ENCODE data around the gene NUDT8.

NUDT8 gene

DNA sequence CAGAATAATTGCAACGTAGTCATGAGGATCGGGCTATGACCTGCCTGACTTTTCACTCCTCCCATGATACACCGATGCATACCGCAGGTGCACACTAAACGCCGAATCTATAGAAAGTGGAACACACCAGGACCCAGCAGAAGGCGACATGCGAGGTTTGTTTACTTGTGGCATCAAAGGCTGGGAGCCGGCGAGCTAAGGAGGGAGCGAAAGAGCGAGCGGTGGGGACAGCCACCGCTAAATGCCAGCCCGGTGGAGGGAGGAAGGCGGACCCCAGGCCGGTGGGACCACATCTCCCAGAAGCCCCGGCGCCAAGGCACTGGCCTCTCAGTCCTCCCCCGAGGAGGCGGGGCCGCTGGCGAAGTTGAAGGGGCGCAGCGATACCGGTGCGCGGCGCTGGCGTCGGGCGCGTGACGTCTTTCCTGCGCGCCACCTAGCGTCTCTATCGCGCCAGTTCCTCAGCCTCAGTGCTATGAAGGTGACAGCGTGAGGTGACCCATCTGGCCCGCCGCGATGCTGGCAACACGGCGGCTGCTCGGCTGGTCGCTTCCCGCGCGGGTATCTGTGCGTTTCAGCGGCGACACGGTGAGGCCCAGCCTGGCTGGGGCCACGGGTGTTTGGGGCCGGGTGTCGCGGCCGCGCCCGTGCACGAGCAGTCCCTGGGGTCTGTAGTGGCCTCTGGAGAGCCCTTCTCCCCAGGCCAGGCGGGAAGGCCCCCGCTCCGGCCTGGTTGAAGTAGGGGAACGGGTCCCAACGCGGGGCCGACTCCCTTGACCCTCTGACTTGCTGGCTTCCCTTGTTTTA is 23.0 kb downstream of the NUDT8 start, which contains the start of gene NDUFV1:
Gene NDUFV1, plus strand, starts transcription at position 445 of the 804 bp plus-strand sequence. Its CDS starts 69 bp downstream, at position 514.
- Histone ChIP-seq H3K4me2 (ENCODE audit: low read depth, low read length, poor library complexity, severe bottlenecking) (peak within 1 kb of the TSS; percentile 87), H4K20me1 (ENCODE audit: insufficient read depth, low read length, poor library complexity, severe bottlenecking) (no peaks in the 10 kb centered on the region), H3K79me2 (ENCODE audit: insufficient read depth, low read length) (peaks cover 28% of the 10 kb centered on the region), H3K36me3 (ENCODE audit: insufficient read depth, low read length) (peaks cover 2% of the 10 kb centered on the region; the same call in 1 of the 2 replicates), H3K9me3 (ENCODE audit: insufficient read depth, low read depth, low read length) (peaks cover 5% of the 10 kb centered on the region; the same call in 1 of the 2 replicates), H3K9me2 (replicated peaks; ENCODE audit: low read depth, low read length) (no peaks in the 10 kb centered on the region), H2AFZ (ENCODE audit: low read length) (no peak within 1 kb of the TSS), H3K4me1 (ENCODE audit: insufficient read depth, low read length, poor library complexity, severe bottlenecking) (peaks cover 54% of the 10 kb centered on the region), H3K4me3 (ENCODE audit: low read length, poor library complexity, severe bottlenecking) (peak within 1 kb of the TSS; percentile 95), H3K9ac (ENCODE audit: low read depth, low read length, poor library complexity, severe bottlenecking) (peak within 1 kb of the TSS; percentile 86), H3K27me3 (ENCODE audit: insufficient read depth, low read length, poor library complexity, severe bottlenecking) (no peaks in the 10 kb centered on the region), H3F3A (ENCODE audit: low read depth) (peaks cover 2% of the 10 kb centered on the region; the same call in 1 of the 2 replicates)
- TF ChIP-seq EZH2phosphoT487 (IDR thresholded peaks at IDR 0.05; ENCODE audit: borderline replicate concordance): no peak
- TF ChIP-seq, protein P1, sequence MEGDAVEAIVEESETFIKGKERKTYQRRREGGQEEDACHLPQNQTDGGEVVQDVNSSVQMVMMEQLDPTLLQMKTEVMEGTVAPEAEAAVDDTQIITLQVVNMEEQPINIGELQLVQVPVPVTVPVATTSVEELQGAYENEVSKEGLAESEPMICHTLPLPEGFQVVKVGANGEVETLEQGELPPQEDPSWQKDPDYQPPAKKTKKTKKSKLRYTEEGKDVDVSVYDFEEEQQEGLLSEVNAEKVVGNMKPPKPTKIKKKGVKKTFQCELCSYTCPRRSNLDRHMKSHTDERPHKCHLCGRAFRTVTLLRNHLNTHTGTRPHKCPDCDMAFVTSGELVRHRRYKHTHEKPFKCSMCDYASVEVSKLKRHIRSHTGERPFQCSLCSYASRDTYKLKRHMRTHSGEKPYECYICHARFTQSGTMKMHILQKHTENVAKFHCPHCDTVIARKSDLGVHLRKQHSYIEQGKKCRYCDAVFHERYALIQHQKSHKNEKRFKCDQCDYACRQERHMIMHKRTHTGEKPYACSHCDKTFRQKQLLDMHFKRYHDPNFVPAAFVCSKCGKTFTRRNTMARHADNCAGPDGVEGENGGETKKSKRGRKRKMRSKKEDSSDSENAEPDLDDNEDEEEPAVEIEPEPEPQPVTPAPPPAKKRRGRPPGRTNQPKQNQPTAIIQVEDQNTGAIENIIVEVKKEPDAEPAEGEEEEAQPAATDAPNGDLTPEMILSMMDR (conservative IDR thresholded peaks at IDR 0.05; ENCODE audit: low read length): peak; percentile 36

DNA sequence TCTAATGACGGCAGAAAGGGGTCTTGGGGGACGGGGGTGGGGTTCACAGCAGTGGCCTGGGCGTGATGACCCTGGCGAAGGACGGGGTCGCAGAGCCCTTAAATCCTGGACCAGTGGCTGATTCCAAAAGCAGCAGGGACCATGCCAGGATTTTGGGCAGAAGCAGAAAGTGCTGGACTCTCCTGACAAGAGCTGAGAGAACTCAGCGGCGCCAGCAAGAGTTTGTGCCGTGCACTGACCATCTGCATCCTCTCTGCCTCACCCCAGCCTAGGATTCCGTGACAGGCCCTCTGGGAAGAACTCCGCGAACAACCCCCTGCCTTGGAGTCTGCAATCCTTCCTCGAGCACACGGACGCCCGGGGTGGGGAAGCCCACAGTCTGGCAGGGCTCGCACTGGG is 23.6 kb downstream of the NUDT8 start:
- peaks cover 60% of the 10 kb centered on the region for H3K4me1 ChIP-seq (ENCODE audit: insufficient read depth, low read length, poor library complexity, severe bottlenecking)
- peaks cover 5% of the 10 kb centered on the region; the same call in 1 of the 2 replicates for H3K9me3 ChIP-seq (ENCODE audit: insufficient read depth, low read depth, low read length)
- H3K36me3 ChIP-seq (ENCODE audit: insufficient read depth, low read length): peaks cover 2% of the 10 kb centered on the region; the same call in 1 of the 2 replicates
- no peak for TF ChIP-seq EZH2phosphoT487 (IDR thresholded peaks at IDR 0.05; ENCODE audit: borderline replicate concordance)
- H4K20me1 ChIP-seq (ENCODE audit: insufficient read depth, low read length, poor library complexity, severe bottlenecking): no peaks in the 10 kb centered on the region
- H3K4me2 ChIP-seq (ENCODE audit: low read depth, low read length, poor library complexity, severe bottlenecking): peak overlapping the region; percentile 87
- no peaks in the 10 kb centered on the region for H3K27me3 ChIP-seq (ENCODE audit: insufficient read depth, low read length, poor library complexity, severe bottlenecking)
- peaks cover 8% of the 10 kb centered on the region for H3F3A ChIP-seq (ENCODE audit: low read depth)
- peaks cover 28% of the 10 kb centered on the region for H3K79me2 ChIP-seq (ENCODE audit: insufficient read depth, low read length)
- H3K9ac ChIP-seq (ENCODE audit: low read depth, low read length, poor library complexity, severe bottlenecking): peak overlapping the region; percentile 77
- peak overlapping the region; percentile 95 for H3K4me3 ChIP-seq (ENCODE audit: low read length, poor library complexity, severe bottlenecking)
- no peak overlapping the region for H2AFZ ChIP-seq (ENCODE audit: low read length)
- no peaks in the 10 kb centered on the region for H3K9me2 ChIP-seq (replicated peaks; ENCODE audit: low read depth, low read length)

DNA sequence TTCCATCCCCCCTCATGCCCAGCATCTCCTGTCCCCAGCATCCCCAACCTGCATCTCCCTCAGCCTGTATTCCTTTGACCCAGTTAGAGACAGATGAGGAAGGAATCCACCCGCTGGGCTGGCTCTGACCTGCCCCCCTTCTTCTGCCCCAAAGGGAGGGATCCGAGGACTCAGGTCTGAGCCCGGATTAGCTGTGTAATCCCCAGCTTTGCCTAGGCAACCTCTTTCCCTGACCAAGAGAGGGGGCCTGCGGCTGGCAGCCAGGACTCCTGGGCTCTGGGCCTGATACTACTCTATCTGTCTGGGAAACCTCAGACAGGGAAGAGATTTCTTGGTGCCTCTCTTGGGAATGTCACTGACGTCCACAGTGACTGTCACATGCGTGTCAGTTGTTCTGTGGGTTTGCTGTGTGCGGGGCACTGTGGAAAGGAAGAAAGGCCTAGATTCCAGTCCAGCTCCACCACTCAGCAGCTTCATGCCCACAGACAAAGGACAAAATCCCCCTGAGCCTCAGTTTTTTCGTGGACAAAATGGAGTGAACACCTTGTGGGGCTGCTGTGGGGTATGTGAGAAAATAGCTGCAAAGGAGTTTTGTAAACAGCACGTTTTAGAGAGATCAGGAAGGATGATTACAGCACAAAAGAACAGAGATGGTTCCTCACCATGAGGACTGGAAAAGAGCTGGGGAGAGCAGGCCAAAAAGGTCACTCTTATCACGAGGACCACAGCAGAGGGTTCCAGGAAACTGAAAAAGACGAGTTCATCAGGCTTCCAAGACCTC is 24.3 kb downstream of the NUDT8 start:
- Histone ChIP-seq H4K20me1 (ENCODE audit: insufficient read depth, low read length, poor library complexity, severe bottlenecking) (no peaks in the 10 kb centered on the region), H3K9me2 (replicated peaks; ENCODE audit: low read depth, low read length) (no peaks in the 10 kb centered on the region), H3K4me1 (ENCODE audit: insufficient read depth, low read length, poor library complexity, severe bottlenecking) (peaks cover 66% of the 10 kb centered on the region), H3K4me3 (ENCODE audit: low read length, poor library complexity, severe bottlenecking) (peak overlapping the region; percentile 95), H3F3A (ENCODE audit: low read depth) (peaks cover 14% of the 10 kb centered on the region), H2AFZ (ENCODE audit: low read length) (no peak overlapping the region), H3K27me3 (ENCODE audit: insufficient read depth, low read length, poor library complexity, severe bottlenecking) (no peaks in the 10 kb centered on the region), H3K4me2 (ENCODE audit: low read depth, low read length, poor library complexity, severe bottlenecking) (peak overlapping the region; percentile 87), H3K79me2 (ENCODE audit: insufficient read depth, low read length) (peaks cover 28% of the 10 kb centered on the region), H3K36me3 (ENCODE audit: insufficient read depth, low read length) (no peaks in the 10 kb centered on the region; the same call in 1 of the 2 replicates), H3K9ac (ENCODE audit: low read depth, low read length, poor library complexity, severe bottlenecking) (peak overlapping the region; percentile 77), H3K9me3 (ENCODE audit: insufficient read depth, low read depth, low read length) (peaks cover 5% of the 10 kb centered on the region; the same call in 1 of the 2 replicates)
- TF ChIP-seq, protein P1 (conservative IDR thresholded peaks at IDR 0.05; ENCODE audit: low read length): no peak
